ENCODE data around the gene MED13. TPM values are rescaled to one million over a fixed set of nuclear protein-coding genes. Genes with fewer than 3 reads are reported as not detected.

MED13 gene
- total RNA-seq, 4 donors from 2014 or later, result 22.8 to 114 (median 86.3) TPM

GRCh38 chr17:62070900-62071299 lies 5.8 kb upstream of the MED13 start:
- no peak for DNase-seq
- no peak overlapping the region for H3K4me3 ChIP-seq
- H3K9me3 ChIP-seq, result no peaks in the 10 kb centered on the region
- H3K4me1 ChIP-seq, result no peaks in the 10 kb centered on the region
- TF ChIP-seq CTCF (IDR thresholded peaks at IDR 0.05) (no peak), POLR2A (IDR thresholded peaks at IDR 0.05) (no peak)
- no peaks in the 10 kb centered on the region for H3K36me3 ChIP-seq
- H3K27me3 ChIP-seq, result no peaks in the 10 kb centered on the region
- H3K27ac ChIP-seq, result no peak overlapping the region
- intact Hi-C loops (cut with DNase I; ENCODE audit: low total_unique reads), result no loop called here

- intact Hi-C loops (cut with DNase I; ENCODE audit: low total_unique reads), result no loop called here
- H3K4me3 ChIP-seq, result no peak overlapping the region
- H3K36me3 ChIP-seq, result no peaks in the 10 kb centered on the region
- H3K27me3 ChIP-seq, result no peaks in the 10 kb centered on the region
- H3K27ac ChIP-seq, result no peak overlapping the region
- TF ChIP-seq POLR2A (IDR thresholded peaks at IDR 0.05) (no peak), CTCF (IDR thresholded peaks at IDR 0.05) (no peak)
- DNase-seq, result no peak
- peaks cover 0 to 4% of the 10 kb centered on the region in 2 donors for H3K4me1 ChIP-seq
- no peaks in the 10 kb centered on the region for H3K9me3 ChIP-seq
These were observed 2.4 kb upstream of the MED13 start for GRCh38 chr17:62067165-62068145.

GRCh38 chr17:62065611-62066468 lies 762 bp upstream of the MED13 start:
- peak; percentile 97 to 98 for DNase-seq
- Histone ChIP-seq H3K27me3 (no peaks in the 10 kb centered on the region), H3K36me3 (no peaks in the 10 kb centered on the region), H3K9me3 (no peaks in the 10 kb centered on the region), H3K4me3 (peak overlapping the region; percentile 81 to 96), H3K4me1 (peaks cover 4 to 7% of the 10 kb centered on the region in 2 donors), H3K27ac (peak overlapping the region; percentile 95 to 99)
- peak; percentile 84 to 95 (median 90) for TF ChIP-seq CTCF (IDR thresholded peaks at IDR 0.05)
- peak; percentile 75 to 82 for TF ChIP-seq POLR2A (IDR thresholded peaks at IDR 0.05)
- intact Hi-C loops (cut with DNase I; ENCODE audit: low total_unique reads), result no loop called here

DNA sequence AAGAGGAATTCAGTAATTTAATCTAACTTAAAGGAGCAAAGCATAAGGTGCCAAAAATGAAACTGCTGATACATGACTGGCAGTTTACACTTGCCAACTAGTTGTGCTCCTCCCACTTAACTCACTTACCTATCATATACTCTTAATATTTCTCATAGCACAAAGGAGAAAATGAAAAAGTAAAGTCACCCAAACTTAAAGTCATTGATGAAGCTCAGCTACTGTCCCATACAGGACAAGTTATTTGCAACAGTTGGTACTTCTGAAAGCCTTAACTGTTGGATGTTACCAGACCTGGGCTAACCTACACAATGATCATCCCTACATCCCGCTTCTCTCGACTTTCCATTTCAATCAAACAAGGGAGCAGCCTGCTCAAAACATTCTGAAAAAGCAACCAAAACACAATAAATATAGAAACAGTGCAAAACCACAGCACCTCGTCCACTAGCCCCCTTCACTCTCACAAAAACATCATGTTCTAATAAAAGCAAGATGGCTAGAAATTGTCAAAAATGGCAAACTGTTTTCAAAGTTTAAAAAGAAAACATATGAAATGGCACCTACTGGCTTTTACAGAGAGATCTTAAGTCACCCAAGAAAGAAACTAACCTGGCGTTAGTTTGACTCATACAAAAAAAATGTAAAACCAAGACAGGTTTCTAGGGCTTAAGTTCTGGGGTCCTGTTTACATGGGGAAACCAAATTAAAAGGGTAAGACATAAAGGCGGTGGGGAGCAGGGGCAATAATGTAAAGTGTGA lies 868 bp downstream of the MED13 start:
- H3K36me3 ChIP-seq, result no peaks in the 10 kb centered on the region
- H3K4me1 ChIP-seq, result peaks cover 4 to 7% of the 10 kb centered on the region in 2 donors
- intact Hi-C loops (cut with DNase I; ENCODE audit: low total_unique reads), result no loop called here
- H3K4me3 ChIP-seq, result peak overlapping the region; percentile 81 to 96
- H3K27me3 ChIP-seq, result no peaks in the 10 kb centered on the region
- no peak for DNase-seq
- TF ChIP-seq POLR2A (IDR thresholded peaks at IDR 0.05) (no peak), CTCF (IDR thresholded peaks at IDR 0.05) (no peak)
- H3K27ac ChIP-seq, result peak overlapping the region; percentile 95 to 99
- no peaks in the 10 kb centered on the region for H3K9me3 ChIP-seq

Measured in uterus (tissue), 4 donors.